ENCODE results near the gene SKIDA1. TPM values are rescaled to one million over a fixed set of nuclear protein-coding genes. Genes with fewer than 3 reads are reported as not detected.

Gene SKIDA1
- total RNA-seq, 2 experiments from 2014 or later: 0.11 to 0.36 TPM

DNA sequence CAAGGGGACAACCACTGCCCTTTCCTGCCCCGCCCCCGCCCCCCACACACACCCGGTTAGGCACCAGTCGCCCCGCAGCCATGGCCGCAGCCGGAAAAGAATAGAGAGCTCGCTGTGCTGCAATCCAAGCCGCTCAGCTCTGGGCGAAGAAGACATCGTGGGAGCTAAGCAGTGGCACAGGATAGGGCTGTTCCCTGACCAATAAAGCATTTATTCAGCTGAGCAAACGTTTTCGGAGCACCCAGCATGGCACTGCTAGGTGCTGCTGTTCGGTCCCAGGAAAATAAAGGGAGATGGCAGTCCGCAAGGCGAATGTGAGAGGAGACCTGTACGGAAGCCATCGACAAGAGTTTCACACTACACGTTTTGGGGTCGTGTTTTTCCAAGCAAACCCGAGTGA, 18.3 kb downstream of the SKIDA1 start:
- ChIA-PET POLR2A (no interaction called here), CTCF (interaction anchor here (1.7 kb wide), 1 partner anchor 11 kb away, joined by 9 read pairs; no protein-coding TSS in a partner anchor)
- H3K27ac Mint-ChIP-seq: no peak overlapping the region
- TF ChIP-seq, protein P1, sequence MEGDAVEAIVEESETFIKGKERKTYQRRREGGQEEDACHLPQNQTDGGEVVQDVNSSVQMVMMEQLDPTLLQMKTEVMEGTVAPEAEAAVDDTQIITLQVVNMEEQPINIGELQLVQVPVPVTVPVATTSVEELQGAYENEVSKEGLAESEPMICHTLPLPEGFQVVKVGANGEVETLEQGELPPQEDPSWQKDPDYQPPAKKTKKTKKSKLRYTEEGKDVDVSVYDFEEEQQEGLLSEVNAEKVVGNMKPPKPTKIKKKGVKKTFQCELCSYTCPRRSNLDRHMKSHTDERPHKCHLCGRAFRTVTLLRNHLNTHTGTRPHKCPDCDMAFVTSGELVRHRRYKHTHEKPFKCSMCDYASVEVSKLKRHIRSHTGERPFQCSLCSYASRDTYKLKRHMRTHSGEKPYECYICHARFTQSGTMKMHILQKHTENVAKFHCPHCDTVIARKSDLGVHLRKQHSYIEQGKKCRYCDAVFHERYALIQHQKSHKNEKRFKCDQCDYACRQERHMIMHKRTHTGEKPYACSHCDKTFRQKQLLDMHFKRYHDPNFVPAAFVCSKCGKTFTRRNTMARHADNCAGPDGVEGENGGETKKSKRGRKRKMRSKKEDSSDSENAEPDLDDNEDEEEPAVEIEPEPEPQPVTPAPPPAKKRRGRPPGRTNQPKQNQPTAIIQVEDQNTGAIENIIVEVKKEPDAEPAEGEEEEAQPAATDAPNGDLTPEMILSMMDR (IDR thresholded peaks at IDR 0.05): no peak
- H3K4me1 Mint-ChIP-seq (ENCODE audit: low read depth): no peaks in the 10 kb centered on the region
- DNase-seq (no peak), ATAC-seq (no peak)
- no peaks in the 10 kb centered on the region for H3K9me3 Mint-ChIP-seq
- no peaks in the 10 kb centered on the region for H3K36me3 Mint-ChIP-seq (ENCODE audit: low read depth)
- H3K27me3 Mint-ChIP-seq: peaks cover 35% of the 10 kb centered on the region
- intact Hi-C loops (cut with micrococcal nuclease): no loop called here
- no peak overlapping the region for H3K4me3 Mint-ChIP-seq

DNA sequence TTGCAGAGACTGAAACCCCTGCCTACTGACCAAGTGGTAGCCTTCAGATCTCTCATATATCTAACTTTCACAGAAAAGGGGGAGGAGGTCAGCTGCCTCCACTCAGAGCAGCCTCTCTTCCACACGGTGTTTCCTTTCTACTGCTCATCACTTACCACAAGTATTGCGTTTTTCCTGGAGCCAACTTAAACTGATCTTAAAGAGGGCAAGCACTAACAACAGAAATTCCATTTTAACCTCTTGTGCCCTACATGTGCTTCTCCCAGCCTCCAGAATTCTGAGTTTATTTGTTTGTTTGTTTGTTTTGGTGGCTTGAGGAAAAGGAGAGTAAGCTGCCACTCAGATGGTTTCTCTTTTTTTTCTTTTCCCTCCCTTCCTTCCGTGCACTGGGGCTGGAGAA, 19.1 kb downstream of the SKIDA1 start:
- no peak for ATAC-seq
- DNase-seq: no peak
- CTCF ChIA-PET: interaction anchor here (1.7 kb wide), 1 partner anchor 10 kb away, joined by 9 read pairs; no protein-coding TSS in a partner anchor

DNA sequence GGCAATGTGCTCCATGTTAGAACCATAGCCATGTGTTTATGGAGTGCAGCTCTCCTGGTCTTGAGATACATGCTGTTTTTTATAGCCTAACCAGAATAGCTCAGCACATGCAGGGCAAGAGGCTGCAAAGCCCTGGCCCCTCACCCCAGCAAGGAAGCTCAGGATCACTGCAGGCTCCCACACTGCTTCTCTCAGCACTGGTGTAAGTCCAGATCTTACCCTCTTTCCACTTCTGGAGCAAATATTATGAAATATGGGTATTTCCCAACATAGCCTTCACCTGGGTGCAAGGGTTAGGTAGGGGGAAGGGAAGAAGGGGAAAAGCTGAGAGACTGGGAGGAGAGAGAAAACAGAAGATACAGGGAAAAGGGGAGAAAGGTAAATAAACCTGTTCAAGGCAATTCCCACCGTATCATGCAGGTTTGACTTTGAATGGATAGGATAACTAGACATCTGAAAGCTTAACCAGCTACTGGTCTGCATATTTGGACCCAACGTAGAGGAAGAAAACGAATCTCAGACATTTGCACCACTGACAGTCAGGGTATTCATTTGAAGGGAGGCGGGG, 19.7 kb downstream of the SKIDA1 start:
- ATAC-seq (no peak), DNase-seq (no peak)
- Mint-ChIP-seq H3K27me3 (peaks cover 34% of the 10 kb centered on the region), H3K27ac (no peak overlapping the region), H3K9me3 (no peaks in the 10 kb centered on the region), H3K36me3 (ENCODE audit: low read depth) (no peaks in the 10 kb centered on the region), H3K4me3 (no peak overlapping the region), H3K4me1 (ENCODE audit: low read depth) (peaks cover 1% of the 10 kb centered on the region)
- intact Hi-C loops (cut with micrococcal nuclease): no loop called here
- POLR2A ChIA-PET: interaction anchor here (0.7 kb wide), 1 partner anchor 20 kb away, joined by 3 read pairs; the partner anchor contains the start of gene SKIDA1
- CTCF ChIA-PET: interaction anchor here (1.7 kb wide), 1 partner anchor 9 kb away, joined by 9 read pairs; no protein-coding TSS in a partner anchor
- TF ChIP-seq, protein P1 (IDR thresholded peaks at IDR 0.05): no peak

More for the DNA sequence above, 19.1 kb downstream of the SKIDA1 start:
- H3K9me3 Mint-ChIP-seq: no peaks in the 10 kb centered on the region
- intact Hi-C loops (cut with micrococcal nuclease): no loop called here
- TF ChIP-seq, protein P1 (IDR thresholded peaks at IDR 0.05): no peak
- H3K27me3 Mint-ChIP-seq: peaks cover 32% of the 10 kb centered on the region
- no peak overlapping the region for H3K27ac Mint-ChIP-seq
- no peaks in the 10 kb centered on the region for H3K4me1 Mint-ChIP-seq (ENCODE audit: low read depth)
- POLR2A ChIA-PET: interaction anchor here (0.7 kb wide), 1 partner anchor 19 kb away, joined by 3 read pairs; the partner anchor contains the start of gene SKIDA1
- no peaks in the 10 kb centered on the region for H3K36me3 Mint-ChIP-seq (ENCODE audit: low read depth)
- no peak overlapping the region for H3K4me3 Mint-ChIP-seq

DNA sequence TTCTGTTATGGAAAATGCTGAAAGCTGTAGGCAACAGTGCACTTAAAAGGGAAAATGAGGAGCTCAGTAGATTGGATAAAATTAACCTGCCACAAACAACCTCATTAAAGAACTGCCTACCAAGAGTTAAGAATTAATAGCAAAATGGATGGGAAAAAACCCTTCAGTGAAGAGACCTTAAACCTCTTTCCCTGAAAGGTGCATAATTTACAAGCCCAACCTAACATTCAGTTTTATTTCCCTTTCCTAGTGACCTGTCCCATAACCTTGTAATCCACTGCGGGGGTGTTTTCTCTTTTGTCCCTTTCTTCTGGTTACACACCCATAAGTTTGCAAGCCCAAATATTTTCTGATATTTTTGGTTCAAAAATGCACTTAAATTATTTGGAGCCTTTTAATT, 21.9 kb downstream of the SKIDA1 start:
- H3K9me3 Mint-ChIP-seq: no peaks in the 10 kb centered on the region
- ChIA-PET POLR2A (no interaction called here), CTCF (no interaction called here)
- H3K36me3 Mint-ChIP-seq (ENCODE audit: low read depth): no peaks in the 10 kb centered on the region
- ATAC-seq (no peak), DNase-seq (no peak)
- intact Hi-C loops (cut with micrococcal nuclease): no loop called here
- H3K4me1 Mint-ChIP-seq (ENCODE audit: low read depth): peaks cover 2% of the 10 kb centered on the region
- TF ChIP-seq, protein P1 (IDR thresholded peaks at IDR 0.05): no peak
- H3K27me3 Mint-ChIP-seq: peaks cover 44% of the 10 kb centered on the region
- H3K4me3 Mint-ChIP-seq: no peak overlapping the region
- H3K27ac Mint-ChIP-seq: no peak overlapping the region

DNA sequence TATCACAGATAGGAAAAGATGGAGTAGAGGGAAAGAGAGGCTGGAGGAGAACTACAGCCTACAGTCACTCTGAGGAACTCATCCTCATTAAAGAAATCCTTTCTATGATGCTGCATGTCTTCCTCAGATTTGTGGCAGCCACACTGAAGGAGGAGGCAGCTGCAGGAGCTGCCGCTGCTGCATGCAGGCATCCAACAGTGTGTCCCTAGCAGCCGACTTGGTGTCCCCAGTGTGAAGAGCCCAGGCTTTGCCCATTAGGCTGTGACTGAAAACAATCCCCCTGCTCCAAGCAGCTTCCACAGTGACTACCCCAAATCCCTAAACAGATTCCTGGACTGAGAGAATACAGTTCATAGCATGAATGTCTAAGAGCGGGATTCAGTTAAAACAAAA, 23.1 kb downstream of the SKIDA1 start:
- no peaks in the 10 kb centered on the region for H3K36me3 Mint-ChIP-seq (ENCODE audit: low read depth)
- peaks cover 52% of the 10 kb centered on the region for H3K27me3 Mint-ChIP-seq
- peaks cover 4% of the 10 kb centered on the region for H3K4me1 Mint-ChIP-seq (ENCODE audit: low read depth)
- H3K4me3 Mint-ChIP-seq: no peak overlapping the region
- intact Hi-C loops (cut with micrococcal nuclease): no loop called here
- TF ChIP-seq, protein P1 (IDR thresholded peaks at IDR 0.05): no peak
- H3K9me3 Mint-ChIP-seq: no peaks in the 10 kb centered on the region
- H3K27ac Mint-ChIP-seq: no peak overlapping the region
- POLR2A ChIA-PET: no interaction called here
- ATAC-seq (no peak), DNase-seq (no peak)
- CTCF ChIA-PET: no interaction called here
